H1 (cell line): ENCODE data around the gene PSMA2. TPM values are rescaled to one million over a fixed set of nuclear protein-coding genes. Genes with fewer than 3 reads are reported as not detected.

ENCODE experiments used
- CTCF ChIA-PET: fragments of 300-600 bp; sonication (Branson Sonifier 250); formaldehyde crosslinking; loops from one replicate; lab custom pipeline; 2021; ENCODE audit not compliant: partially characterized antibody; lab: Charles Lee
- POLR2A ChIA-PET: fragments of 300-600 bp; sonication (Branson Sonifier 250); formaldehyde crosslinking; loops from one replicate; lab custom pipeline; 2021; ENCODE audit warnings: inconsistent platforms; ENCODE audit not compliant: partially characterized antibody; lab: Charles Lee
- DNase-seq, 2 experiments: peaks; one replicate each; pipeline versions ENCODE4 v3.0.0 to v3.0.0-alpha.2; 2010 to 2022; ENCODE audit warnings: low spot score in 2 of 2, low read depth in 1 of 2, mixed read lengths in 1 of 2
- FAIRE-seq: peaks from 2 replicates; lab custom pipeline; 2011; peaks lifted over from hg19 to GRCh38; lab: Jason Lieb, UNC
- H2AFZ ChIP-seq: 2 replicates; pipeline ENCODE4 v1.8.1; 2012; ENCODE audit warnings: low read length, inconsistent platforms
- H2AK5ac ChIP-seq: 2 replicates; pipeline ENCODE4 v1.6.1; 2013; ENCODE audit warnings: low read depth, low read length
- H2BK120ac ChIP-seq: replicated peaks from 2 replicates; pipeline ENCODE3; 2013; ENCODE audit warnings: low read depth, low read length, inconsistent platforms
- H2BK12ac ChIP-seq: 2 replicates; pipeline ENCODE4 v1.6.1; 2013; ENCODE audit warnings: low read depth, low read length
- H2BK15ac ChIP-seq: 2 replicates; pipeline ENCODE4 v1.6.1; 2013; ENCODE audit warnings: low read length
- H2BK20ac ChIP-seq: 2 replicates; pipeline ENCODE4 v1.6.1; 2013; ENCODE audit warnings: low read length
- H2BK5ac ChIP-seq: 2 replicates; pipeline ENCODE4 v1.6.1; 2013; ENCODE audit warnings: low read depth, low read length
- H3K14ac ChIP-seq: 2 replicates; pipeline ENCODE4 v1.6.1; 2013; ENCODE audit warnings: inconsistent platforms; ENCODE audit not compliant: insufficient read length
- H3K18ac ChIP-seq: 2 replicates; pipeline ENCODE4 v1.6.1; 2013; ENCODE audit warnings: low read length; ENCODE audit errors: extremely low read depth
- H3K23ac ChIP-seq: 2 replicates; pipeline ENCODE4 v1.6.1; 2013; ENCODE audit warnings: inconsistent platforms; ENCODE audit not compliant: insufficient read length
- H3K23me2 ChIP-seq: 2 replicates; pipeline ENCODE4 v1.6.1; 2013; ENCODE audit warnings: low read depth, low read length
- H3K27ac ChIP-seq: 2 replicates; pipeline ENCODE4 v1.6.1; 2011; ENCODE audit warnings: low read depth, low read length, inconsistent platforms
- H3K27me3 ChIP-seq, 4 experiments: replicated peaks in 1 of 4; 1 replicate in 1 of 4; 2 replicates in 3 of 4; pipeline versions ENCODE4 v1.6.1 to v1.8.1; 2011 to 2013; ENCODE audit warnings: low read length in 3 of 4, mild to moderate bottlenecking in 3 of 4, inconsistent platforms in 2 of 4, mixed read lengths in 2 of 4, moderate library complexity in 1 of 4; ENCODE audit not compliant: control insufficient read depth in 3 of 4, insufficient read depth in 3 of 4; ENCODE audit errors: extremely low read depth in 1 of 4
- H3K36me3 ChIP-seq, 4 experiments: 2 replicates each; pipeline versions ENCODE4 v1.6.1 to v1.8.1; 2011 to 2013; ENCODE audit warnings: mild to moderate bottlenecking in 4 of 4, low read length in 3 of 4, moderate library complexity in 2 of 4, control low read depth in 1 of 4, inconsistent platforms in 1 of 4; ENCODE audit not compliant: insufficient read depth in 4 of 4, control insufficient read depth in 2 of 4
- H3K4ac ChIP-seq: replicated peaks from 2 replicates; pipeline ENCODE3; 2013; ENCODE audit warnings: low read length, low read depth, mixed read lengths, inconsistent platforms; ENCODE audit not compliant: insufficient read length
- H3K4me1 ChIP-seq, 4 experiments: replicated peaks in 1 of 4; 1 replicate in 1 of 4; 2 replicates in 3 of 4; pipeline versions ENCODE4 v1.6.1 to v1.8.1; 2011 to 2013; ENCODE audit warnings: low read length in 3 of 4, inconsistent platforms in 2 of 4, mixed read lengths in 1 of 4; ENCODE audit not compliant: insufficient read depth in 4 of 4, control insufficient read depth in 3 of 4
- H3K4me2 ChIP-seq, 2 experiments: 2 replicates each; pipeline versions ENCODE4 v1.6.1 to v1.8.1; 2011 to 2013; ENCODE audit warnings: low read depth in 2 of 2, low read length in 2 of 2, control low read depth in 1 of 2, inconsistent platforms in 1 of 2, mild to moderate bottlenecking in 1 of 2; ENCODE audit not compliant: insufficient read depth in 1 of 2
- H3K4me3 ChIP-seq, 4 experiments: fragments of 200-600, 300-600 bp in 1 of 4; sonication (generic), shearing (Covaris generic), sonication (Bioruptor Twin) in 1 of 4; 2 replicates each; pipeline versions ENCODE4 v1.5.1 to v1.8.1; 2011 to 2016; ENCODE audit warnings: low read length in 4 of 4, low read depth in 3 of 4, control low read depth in 2 of 4, inconsistent platforms in 2 of 4, mild to moderate bottlenecking in 2 of 4, mixed read lengths in 1 of 4, moderate library complexity in 1 of 4; ENCODE audit not compliant: insufficient read depth in 2 of 4; ENCODE audit errors: extremely low read depth in 1 of 4
- H3K56ac ChIP-seq: replicated peaks from 2 replicates; pipeline ENCODE3; 2013; ENCODE audit warnings: low read depth, mild to moderate bottlenecking, mixed read lengths, low read length, inconsistent platforms; ENCODE audit not compliant: insufficient read length
- H3K79me1 ChIP-seq: 2 replicates; pipeline ENCODE4 v1.6.1; 2013; ENCODE audit warnings: low read depth, low read length, control low read depth
- H3K79me2 ChIP-seq, 2 experiments: 2 replicates each; pipeline versions ENCODE4 v1.6.1 to v1.8.1; 2012 to 2013; ENCODE audit warnings: low read length in 2 of 2, mild to moderate bottlenecking in 2 of 2, inconsistent platforms in 1 of 2; ENCODE audit not compliant: insufficient read depth in 2 of 2, control insufficient read depth in 1 of 2
- H3K9ac ChIP-seq, 4 experiments: replicated peaks in 1 of 4; 1 replicate in 1 of 4; 2 replicates in 3 of 4; pipeline versions ENCODE4 v1.6.1 to v1.8.1; 2011 to 2013; ENCODE audit warnings: low read depth in 3 of 4, low read length in 3 of 4, control low read depth in 2 of 4, mild to moderate bottlenecking in 2 of 4, moderate library complexity in 2 of 4, inconsistent platforms in 1 of 4; ENCODE audit errors: extremely low read depth in 1 of 4
- H3K9me3 ChIP-seq, 2 experiments: 2 replicates each; pipeline versions ENCODE4 v1.6.1 to v1.8.1; 2012 to 2013; ENCODE audit warnings: mild to moderate bottlenecking in 2 of 2, moderate library complexity in 2 of 2, control low read depth in 1 of 2, inconsistent platforms in 1 of 2, low read depth in 1 of 2, low read length in 1 of 2, mixed read lengths in 1 of 2; ENCODE audit not compliant: insufficient read depth in 2 of 2
- H4K20me1 ChIP-seq, 2 experiments: replicated peaks in 1 of 2; 2 replicates each; pipeline versions ENCODE3 to v1.8.1; 2011 to 2013; ENCODE audit warnings: inconsistent platforms in 2 of 2, low read length in 2 of 2, mild to moderate bottlenecking in 1 of 2; ENCODE audit not compliant: insufficient read depth in 2 of 2, control insufficient read depth in 1 of 2
- H4K5ac ChIP-seq: 2 replicates; pipeline ENCODE4 v1.6.1; 2013; ENCODE audit warnings: low read length, low read depth, mixed read lengths, inconsistent platforms; ENCODE audit not compliant: insufficient read length
- H4K8ac ChIP-seq: 2 replicates; pipeline ENCODE4 v1.8.0; 2013; ENCODE audit warnings: mild to moderate bottlenecking, moderate library complexity, low read length, inconsistent platforms; ENCODE audit not compliant: insufficient read depth; ENCODE audit errors: extremely low read depth
- H4K91ac ChIP-seq: replicated peaks from 2 replicates; pipeline ENCODE3; 2013; ENCODE audit warnings: low read length, mixed read lengths, inconsistent platforms; ENCODE audit not compliant: insufficient read length
- NANOG ChIP-seq: IDR thresholded peaks from 2 replicates; pipeline ENCODE4 v1.6.1; 2011; ENCODE audit warnings: low read length, low read depth, mild to moderate bottlenecking, inconsistent platforms; ENCODE audit not compliant: insufficient read depth, poor library complexity, severe bottlenecking
- RBBP5 ChIP-seq: IDR thresholded peaks from 2 replicates; pipeline ENCODE4 v1.7.1; 2012; ENCODE audit warnings: low read depth, mild to moderate bottlenecking, inconsistent platforms, low read length, moderate library complexity, borderline replicate concordance
- SUZ12 ChIP-seq: fragments of 200-600 bp; sonication (generic); IDR thresholded peaks from 2 replicates; pipeline ENCODE4 v1.6.1; 2012; ENCODE audit warnings: mild to moderate bottlenecking, inconsistent platforms, low read length, moderate library complexity, mixed read lengths
- YY1 ChIP-seq: IDR thresholded peaks from 2 replicates; pipeline ENCODE4 v1.6.1; 2011; ENCODE audit warnings: low read depth, mild to moderate bottlenecking, low read length
- WGBS, 2 experiments: shearing (Covaris generic) in 1 of 2; methylation state at CpG; one replicate each; pipeline versions ENCODE4 v1.1.6 to v1.1.7; 2013 to 2015; ENCODE audit warnings: low lambda C conversion rate in 2 of 2, mixed read lengths in 2 of 2, inconsistent platforms in 1 of 2, low coverage in 1 of 2, missing lambda C conversion rate in 1 of 2; ENCODE audit not compliant: insufficient replicate concordance in 2 of 2, insufficient coverage in 1 of 2, insufficient read length in 1 of 2; ENCODE audit errors: extremely low coverage in 1 of 2, missing lambda C conversion rate in 1 of 2; 5-methylcytosine and 5-hydroxymethylcytosine counted together
- polyA plus RNA-seq, 7 experiments: library from polyadenylated mRNA; depleted of rRNA in 3 of 7; stranded (reverse) in 5 of 7; unstranded in 2 of 7; fragments of >200 nt in 5 of 7; fragments of 200-250 nt in 2 of 7; gene quantifications; 1 replicate in 5 of 7; 2 replicates in 1 of 7; 4 replicates in 1 of 7; pipeline versions ENCODE4 v1.2.1 to v1.2.3, GENCODE V29; 2011 to 2013; ENCODE audit warnings: missing spikeins in 2 of 7, mixed read lengths in 2 of 7
- total RNA-seq: library from RNA; stranded (reverse); fragmentation: NEBNext Ultra II Directional; extraction: Animal tissue kit (Norgen Biotek cat#: 25700); gene quantifications from 2 replicates; pipeline ENCODE4 v1.2.1, GENCODE V29; 2021
- TF ChIP-seq, protein P1 (sequence below): IDR thresholded peaks from 2 replicates; pipeline ENCODE4 v1.6.1; 2012; ENCODE audit warnings: inconsistent platforms

Gene PSMA2
- total and polyA plus RNA-seq, 2 of the 8 experiments (the other 6 are each of a cell fraction or from before 2014, with no cell fraction given) = 211 to 259 TPM

GRCh38 chr7:42947521-42947920 lies 15.5 kb upstream of the PSMA2 start:
- no peak overlapping the region for H2BK5ac ChIP-seq
- no peak for DNase-seq
- no peak overlapping the region for H2AFZ ChIP-seq
- 94% methylated on average over 2 of the region's 2 CpGs; no CpG with 5 or more reads in 1 of the 2 experiments for WGBS, 2 experiments
- no peak overlapping the region for H2BK15ac ChIP-seq
- H3K36me3 ChIP-seq = no peaks in the 10 kb centered on the region
- no peaks in the 10 kb centered on the region for H3K4me1 ChIP-seq
- H2BK120ac ChIP-seq = no peak overlapping the region
- H3K79me1 ChIP-seq = no peaks in the 10 kb centered on the region
- no peaks in the 10 kb centered on the region for H3K27me3 ChIP-seq
- POLR2A ChIA-PET = no interaction called here
- H2BK20ac ChIP-seq = no peak overlapping the region
- no peak overlapping the region for H3K56ac ChIP-seq
- no peak overlapping the region for H2AK5ac ChIP-seq
- no peak overlapping the region for H3K4me3 ChIP-seq
- H3K23me2 ChIP-seq = no peaks in the 10 kb centered on the region
- H3K27ac ChIP-seq = no peak overlapping the region
- no peak overlapping the region for H4K8ac ChIP-seq
- no peak for FAIRE-seq
- CTCF ChIA-PET = interaction anchor here (1.0 to 1.5 kb wide), 2 partner anchors 70 to 492 kb away, joined by 3 to 4 read pairs; no protein-coding TSS in a partner anchor
- H3K18ac ChIP-seq = no peak overlapping the region
- no peaks in the 10 kb centered on the region for H3K79me2 ChIP-seq
- no peak overlapping the region for H4K91ac ChIP-seq
- H3K4ac ChIP-seq = no peak overlapping the region
- no peaks in the 10 kb centered on the region for H3K9me3 ChIP-seq
- H3K4me2 ChIP-seq = no peak overlapping the region
- H2BK12ac ChIP-seq = no peak overlapping the region
- TF ChIP-seq, protein P1, sequence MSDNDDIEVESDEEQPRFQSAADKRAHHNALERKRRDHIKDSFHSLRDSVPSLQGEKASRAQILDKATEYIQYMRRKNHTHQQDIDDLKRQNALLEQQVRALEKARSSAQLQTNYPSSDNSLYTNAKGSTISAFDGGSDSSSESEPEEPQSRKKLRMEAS = no peak
- no peak for TF ChIP-seq YY1
- TF ChIP-seq NANOG = no peak
- no peak for TF ChIP-seq SUZ12
- no peak for TF ChIP-seq RBBP5
- no peak overlapping the region for H4K5ac ChIP-seq
- no peak overlapping the region for H3K9ac ChIP-seq
- H3K23ac ChIP-seq = no peak overlapping the region
- H4K20me1 ChIP-seq = no peaks in the 10 kb centered on the region
- no peak overlapping the region for H3K14ac ChIP-seq
